ENCODE measurements around the gene ERCC4.

GRCh38 chr16:13940397-13940933 is 20.5 kb downstream of the ERCC4 start:
- TF ChIP-seq ZBTB11 (tag by site-specific recombination; conservative IDR thresholded peaks at IDR 0.05; ENCODE audit: low read depth): no peak
- no peak for TF ChIP-seq TCF7L2 (IDR thresholded peaks at IDR 0.05; ENCODE audit: borderline replicate concordance, low read depth, low read length)
- TF ChIP-seq ZNF157 (tag by site-specific recombination; IDR thresholded peaks at IDR 0.05): no peak
